Suprapubic skin (tissue), 4 donors: Measurements from ENCODE around the gene ZDHHC16. TPM values are rescaled to one million over a fixed set of nuclear protein-coding genes. Genes with fewer than 3 reads are reported as not detected.
"Not testable (repeated sequence)": the region's sequence is repeated elsewhere in the genome, so short reads cannot be mapped to it uniquely, and the experiment has no call there.

Experiments
- DNase-seq, 2 donors: peaks; one replicate each; pipeline ENCODE4 v3.0.0-alpha.2; 2019; ENCODE audit warnings: low spot score in 2 of 2
- H3K27ac ChIP-seq: fragments of 200-600 bp; sonication (generic); one replicate; pipeline ENCODE4 v1.5.1; 2019
- H3K27me3 ChIP-seq: fragments of 200-600 bp; sonication (generic); one replicate; pipeline ENCODE4 v1.5.1; 2019
- H3K36me3 ChIP-seq: fragments of 200-600 bp; sonication (generic); one replicate; pipeline ENCODE4 v1.5.1; 2019
- H3K4me1 ChIP-seq: fragments of 200-600 bp; sonication (generic); one replicate; pipeline ENCODE4 v1.5.1; 2019
- H3K4me3 ChIP-seq: fragments of 200-600 bp; sonication (generic); one replicate; pipeline ENCODE4 v1.5.1; 2019; ENCODE audit warnings: mild to moderate bottlenecking
- H3K9me3 ChIP-seq: fragments of 200-600 bp; sonication (generic); one replicate; pipeline ENCODE4 v1.5.1; 2019
- EP300 ChIP-seq: sonication (generic); formaldehyde crosslinking; IDR thresholded peaks from one replicate; pipeline ENCODE4 v1.6.1; 2017; ENCODE audit warnings: antibody characterized with exemption
- POLR2A ChIP-seq, 2 donors: fragments of 450-650 bp; IDR thresholded peaks; one replicate each; pipeline ENCODE4 v1.6.1; 2017; ENCODE audit warnings: antibody characterized with exemption in 2 of 2, mild to moderate bottlenecking in 2 of 2, moderate library complexity in 2 of 2
- POLR2AphosphoS5 ChIP-seq, 3 donors: sonication (generic); formaldehyde crosslinking; IDR thresholded peaks; one replicate each; pipeline ENCODE4 v1.6.1; 2017; ENCODE audit warnings: antibody characterized with exemption in 3 of 3
- WGBS: methylation state at CpG from one replicate; pipeline ENCODE4 v1.1.5; 2018; 5-methylcytosine and 5-hydroxymethylcytosine counted together
- total RNA-seq, 4 donors: library from RNA; depleted of rRNA; stranded (reverse); fragments of >200 nt; gene quantifications; one replicate each; pipeline ENCODE4 v1.1.0, GENCODE V29; 2016
- TF ChIP-seq, protein P1 (sequence below), 2 donors: fragments of 200-600 bp in 1 of 2; fragments of 450-650 bp in 1 of 2; sonication (generic) in 1 of 2; IDR thresholded peaks; one replicate each; pipeline ENCODE4 v1.5.1; 2016 to 2019; ENCODE audit warnings: antibody characterized with exemption in 2 of 2, mild to moderate bottlenecking in 1 of 2, moderate library complexity in 1 of 2

ZDHHC16 gene
- total RNA-seq, 4 donors from 2014 or later = 24.5 to 35.8 (median 28.2) TPM

DNA sequence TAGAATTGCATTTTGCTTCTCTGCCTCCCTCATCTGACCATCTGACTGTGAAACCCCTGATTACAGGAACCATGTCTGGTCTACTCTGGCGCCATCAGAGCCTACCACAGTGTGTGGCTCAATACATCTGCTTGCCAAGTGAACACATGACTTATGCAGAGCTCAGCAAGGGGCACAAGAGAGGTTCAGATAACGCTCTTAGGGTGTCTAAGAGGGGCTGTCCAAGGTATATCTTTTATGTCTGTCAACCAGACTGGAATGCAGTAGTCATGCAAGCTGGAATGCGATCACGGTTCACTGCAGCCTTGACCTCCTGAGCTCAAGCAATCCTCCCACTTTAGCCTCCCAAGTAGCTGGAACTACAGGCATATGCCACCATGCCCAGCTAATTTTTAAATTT, 34.6 kb upstream of the ZDHHC16 start:
- no peak for DNase-seq
- WGBS = 77% methylated on average over 4 of the region's 4 CpGs
- peaks cover 44% of the 10 kb centered on the region for H3K4me1 ChIP-seq
- H3K27me3 ChIP-seq = no peaks in the 10 kb centered on the region
- H3K9me3 ChIP-seq = no peaks in the 10 kb centered on the region
- no peak overlapping the region for H3K4me3 ChIP-seq
- TF ChIP-seq POLR2AphosphoS5 (IDR thresholded peaks at IDR 0.05) (no peak), POLR2A (IDR thresholded peaks at IDR 0.05) (no peak), EP300 (no peak)
- TF ChIP-seq, protein P1, sequence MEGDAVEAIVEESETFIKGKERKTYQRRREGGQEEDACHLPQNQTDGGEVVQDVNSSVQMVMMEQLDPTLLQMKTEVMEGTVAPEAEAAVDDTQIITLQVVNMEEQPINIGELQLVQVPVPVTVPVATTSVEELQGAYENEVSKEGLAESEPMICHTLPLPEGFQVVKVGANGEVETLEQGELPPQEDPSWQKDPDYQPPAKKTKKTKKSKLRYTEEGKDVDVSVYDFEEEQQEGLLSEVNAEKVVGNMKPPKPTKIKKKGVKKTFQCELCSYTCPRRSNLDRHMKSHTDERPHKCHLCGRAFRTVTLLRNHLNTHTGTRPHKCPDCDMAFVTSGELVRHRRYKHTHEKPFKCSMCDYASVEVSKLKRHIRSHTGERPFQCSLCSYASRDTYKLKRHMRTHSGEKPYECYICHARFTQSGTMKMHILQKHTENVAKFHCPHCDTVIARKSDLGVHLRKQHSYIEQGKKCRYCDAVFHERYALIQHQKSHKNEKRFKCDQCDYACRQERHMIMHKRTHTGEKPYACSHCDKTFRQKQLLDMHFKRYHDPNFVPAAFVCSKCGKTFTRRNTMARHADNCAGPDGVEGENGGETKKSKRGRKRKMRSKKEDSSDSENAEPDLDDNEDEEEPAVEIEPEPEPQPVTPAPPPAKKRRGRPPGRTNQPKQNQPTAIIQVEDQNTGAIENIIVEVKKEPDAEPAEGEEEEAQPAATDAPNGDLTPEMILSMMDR (IDR thresholded peaks at IDR 0.05) = no peak
- no peaks in the 10 kb centered on the region for H3K36me3 ChIP-seq
- no peak overlapping the region for H3K27ac ChIP-seq

DNA sequence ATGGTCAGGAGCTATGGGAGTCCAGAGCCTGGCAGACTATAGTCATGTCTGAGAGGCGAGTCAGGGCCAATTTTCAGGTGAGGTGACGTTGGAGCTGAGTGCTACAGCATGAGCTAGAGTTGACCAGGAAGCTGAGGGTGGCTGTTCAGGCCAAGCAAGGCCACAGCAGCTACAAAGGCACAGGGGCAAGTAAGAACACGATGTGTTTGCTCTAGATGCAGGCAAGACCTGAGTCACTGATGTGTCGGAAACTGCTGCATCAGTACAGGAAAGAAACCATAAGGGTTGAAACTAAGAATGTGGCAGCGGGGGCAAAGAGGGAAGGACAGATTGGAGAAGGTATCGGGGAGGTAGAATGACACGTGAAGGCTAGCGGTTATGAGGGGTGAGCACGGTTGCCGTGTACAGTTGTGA, 33.1 kb upstream of the ZDHHC16 start:
- DNase-seq = no peak
- H3K27ac ChIP-seq = peak overlapping the region; percentile 57
- no peaks in the 10 kb centered on the region for H3K27me3 ChIP-seq
- peaks cover 30% of the 10 kb centered on the region for H3K4me1 ChIP-seq
- no peaks in the 10 kb centered on the region for H3K36me3 ChIP-seq
- TF ChIP-seq, protein P1 (IDR thresholded peaks at IDR 0.05) = no peak
- TF ChIP-seq EP300 = no peak
- no peak for TF ChIP-seq POLR2A (IDR thresholded peaks at IDR 0.05)
- no peak for TF ChIP-seq POLR2AphosphoS5 (IDR thresholded peaks at IDR 0.05)
- no peaks in the 10 kb centered on the region for H3K9me3 ChIP-seq
- no peak overlapping the region for H3K4me3 ChIP-seq
- WGBS = 67% methylated on average over 10 of the region's 10 CpGs

DNA sequence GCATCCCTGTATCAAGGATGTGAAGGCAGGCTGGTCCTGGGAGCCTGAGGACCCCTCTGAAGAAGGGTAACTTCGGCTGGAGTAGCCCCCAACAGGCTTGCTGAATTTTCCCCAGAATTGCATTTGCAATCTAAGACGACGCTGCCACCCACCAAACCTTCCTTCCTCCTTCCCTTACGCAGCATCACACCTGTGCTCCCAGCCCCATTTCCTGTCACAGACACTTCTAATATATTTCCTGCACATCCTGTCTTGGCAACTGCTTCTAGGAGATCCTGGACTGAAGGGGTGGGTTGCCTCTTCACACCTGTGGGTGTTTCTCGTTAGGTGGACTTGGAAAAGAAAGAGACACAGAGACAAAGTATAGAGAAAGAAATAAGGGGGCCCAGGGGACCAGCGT, 29.4 kb upstream of the ZDHHC16 start:
- H3K9me3 ChIP-seq = no peaks in the 10 kb centered on the region
- 76% methylated on average over 6 of the region's 6 CpGs for WGBS
- no peak overlapping the region for H3K27ac ChIP-seq
- H3K36me3 ChIP-seq = no peaks in the 10 kb centered on the region
- no peak for DNase-seq
- H3K4me3 ChIP-seq = no peak overlapping the region
- H3K4me1 ChIP-seq = peaks cover 26% of the 10 kb centered on the region
- TF ChIP-seq POLR2A (IDR thresholded peaks at IDR 0.05) = no peak
- no peak for TF ChIP-seq EP300
- TF ChIP-seq, protein P1 (IDR thresholded peaks at IDR 0.05) = no peak
- H3K27me3 ChIP-seq = no peaks in the 10 kb centered on the region

DNA sequence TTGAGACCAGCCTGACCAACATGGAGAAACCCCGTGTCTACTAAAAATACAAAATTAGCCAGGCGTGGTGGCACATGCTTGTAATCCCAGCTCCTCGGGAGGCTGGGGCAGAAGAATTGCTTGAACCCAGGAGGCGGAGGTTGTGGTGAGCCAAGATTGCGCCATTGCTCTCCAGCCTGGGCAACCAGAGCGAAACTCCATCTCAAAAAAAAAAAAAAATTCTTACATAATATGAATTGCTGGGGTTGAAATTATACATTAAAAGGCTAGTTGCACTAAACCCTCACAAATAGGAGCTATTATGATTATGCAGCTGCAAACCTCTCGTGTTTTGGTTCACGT, 22.2 kb upstream of the ZDHHC16 start:
- H3K4me1 ChIP-seq = peaks cover 27% of the 10 kb centered on the region
- H3K27ac ChIP-seq, H3K36me3 ChIP-seq, H3K9me3 ChIP-seq, H3K27me3 ChIP-seq, DNase-seq, H3K4me3 ChIP-seq: not testable (repeated sequence)
- WGBS = 84% methylated on average over 8 of the region's 8 CpGs

DNA sequence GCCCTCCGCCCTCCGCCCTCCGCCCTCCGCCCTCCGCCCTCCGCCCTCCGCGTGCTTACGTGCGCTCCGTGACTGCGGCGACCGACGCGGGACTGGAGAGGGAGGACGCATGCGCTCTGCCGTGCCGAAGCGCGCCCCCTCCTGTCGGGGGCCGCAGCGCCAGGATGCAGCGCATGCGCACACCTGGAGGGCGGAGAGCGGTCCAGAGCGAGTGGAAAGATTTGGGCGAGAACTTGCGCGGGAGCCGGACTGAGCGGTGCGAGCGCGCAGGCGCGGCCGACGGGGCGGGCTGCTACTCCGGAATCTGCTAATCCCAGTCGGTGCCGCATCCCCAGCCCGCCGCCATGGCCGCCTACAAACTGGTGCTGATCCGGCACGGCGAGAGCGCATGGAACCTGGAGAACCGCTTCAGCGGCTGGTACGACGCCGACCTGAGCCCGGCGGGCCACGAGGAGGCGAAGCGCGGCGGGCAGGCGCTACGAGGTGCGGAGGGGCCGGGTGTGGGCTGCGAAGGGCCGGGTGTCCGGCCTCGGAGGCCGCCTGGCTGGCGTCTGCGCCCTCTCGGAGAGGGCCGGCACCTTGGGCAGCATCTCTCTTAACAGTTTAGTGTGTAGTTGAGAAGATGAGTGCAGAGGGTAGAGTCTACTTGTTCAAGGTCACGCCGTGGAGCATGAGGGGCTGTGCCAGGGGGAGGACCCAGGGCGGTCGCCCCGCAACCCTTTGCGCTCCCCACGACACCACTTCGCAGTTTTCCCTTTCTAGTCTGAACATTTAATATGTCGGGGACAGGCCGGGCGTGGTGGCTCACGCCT, 19.8 kb upstream of the ZDHHC16 start, which contains the start of gene PGAM1:
PGAM1 (plus strand) TSS at position 228 of the 812 bp plus-strand sequence; CDS start at position 345, 117 bp downstream.
- H3K27ac ChIP-seq = peak within 1 kb of the TSS; percentile 95
- 0% methylated on average over 10 of the region's 90 CpGs for WGBS

More for the DNA sequence above, 19.8 kb upstream of the ZDHHC16 start, which contains the start of gene PGAM1:
- Histone ChIP-seq H3K4me1 (peaks cover 36% of the 10 kb centered on the region), H3K4me3 (peak within 1 kb of the TSS; percentile 87), H3K27me3 (no peaks in the 10 kb centered on the region), H3K36me3 (peaks cover 13% of the 10 kb centered on the region), H3K9me3 (no peaks in the 10 kb centered on the region)
- peak; percentile 96 for DNase-seq
- TF ChIP-seq EP300 = no peak
- TF ChIP-seq, protein P1 (IDR thresholded peaks at IDR 0.05) = peak; percentile 40 to 74
- peak in 2 of 3 donors; percentile 27 to 83 for TF ChIP-seq POLR2AphosphoS5 (IDR thresholded peaks at IDR 0.05)
- TF ChIP-seq POLR2A (IDR thresholded peaks at IDR 0.05) = peak in 1 of 2 donors; percentile 78
